Measurements from ENCODE around the gene ZNF500.

- TF ChIP-seq CTCF (IDR thresholded peaks at IDR 0.05): no peak
- no peak for TF ChIP-seq POLR2A (IDR thresholded peaks at IDR 0.05)
- no peak for TF ChIP-seq POLR2AphosphoS5 (IDR thresholded peaks at IDR 0.05)
These were observed 5.4 kb upstream of the ZNF500 start for GRCh38 chr16:4772351-4772750.
